T47D (cell line): Measurements from ENCODE around the gene FCHSD2.

Experiments used
- DNase-seq, 2 experiments: peaks; one replicate each; pipeline versions ENCODE4 v3.0.0 to v3.0.0-alpha.2; 2011 to 2012; ENCODE audit warnings: low read depth in 1 of 2, low spot score in 1 of 2
- JUND ChIP-seq: IDR thresholded peaks from 2 replicates; pipeline ENCODE4 v1.6.1; 2012; ENCODE audit warnings: low read depth
- in situ Hi-C: cut with HindIII; loops from 2 replicates; pipeline ENCODE4 v1.10.0; 2016; ENCODE audit warnings: low sequenced_read_pairs, low pct_unique_long_range_greater_than_20kb

The FCHSD2 gene

GRCh38 chr11:73116636-73117035 lies 25.5 kb downstream of the FCHSD2 start:
- in situ Hi-C loops, result no loop called here
- DNase-seq, result no peak
- no peak for TF ChIP-seq JUND

GRCh38 chr11:73114835-73115220 lies 27.3 kb downstream of the FCHSD2 start:
- in situ Hi-C loops, result no loop called here
- no peak for TF ChIP-seq JUND
- no peak for DNase-seq

- TF ChIP-seq JUND, result no peak
- in situ Hi-C loops, result no loop called here
These were observed 27.8 kb downstream of the FCHSD2 start for GRCh38 chr11:73114110-73114834.

GRCh38 chr11:73113426-73113825 lies 28.7 kb downstream of the FCHSD2 start:
- in situ Hi-C loops, result no loop called here
- no peak for TF ChIP-seq JUND
- DNase-seq, result no peak

More at GRCh38 chr11:73114110-73114834, 27.8 kb downstream of the FCHSD2 start:
- no peak for DNase-seq

- in situ Hi-C loops, result no loop called here
- DNase-seq, result no peak
- no peak for TF ChIP-seq JUND
These were observed 34.5 kb downstream of the FCHSD2 start for GRCh38 chr11:73107597-73107996.

GRCh38 chr11:73106347-73106746 lies 35.8 kb downstream of the FCHSD2 start:
- in situ Hi-C loops, result no loop called here
- no peak for DNase-seq
- no peak for TF ChIP-seq JUND

GRCh38 chr11:73100578-73100977 lies 41.5 kb downstream of the FCHSD2 start:
- in situ Hi-C loops, result no loop called here
- no peak for TF ChIP-seq JUND
- DNase-seq, result no peak

GRCh38 chr11:73099512-73100266 lies 42.4 kb downstream of the FCHSD2 start:
- no peak for TF ChIP-seq JUND
- in situ Hi-C loops, result no loop called here
- DNase-seq, result no peak

GRCh38 chr11:73095613-73096012 lies 46.5 kb downstream of the FCHSD2 start:
- no peak for DNase-seq
- in situ Hi-C loops, result no loop called here
- TF ChIP-seq JUND, result no peak

GRCh38 chr11:73091521-73092305 lies 50.4 kb downstream of the FCHSD2 start:
- no peak for DNase-seq
- no peak for TF ChIP-seq JUND
- in situ Hi-C loops, result no loop called here

GRCh38 chr11:73087730-73088129 lies 54.4 kb downstream of the FCHSD2 start:
- in situ Hi-C loops, result no loop called here
- DNase-seq, result no peak
- TF ChIP-seq JUND, result no peak

- DNase-seq, result no peak
- no peak for TF ChIP-seq JUND
- in situ Hi-C loops, result no loop called here
These were observed 56.8 kb downstream of the FCHSD2 start for GRCh38 chr11:73085189-73085875.
